Motor neuron (in vitro differentiated cells): ENCODE data around the gene SLC9A5. TPM values are rescaled to one million over a fixed set of nuclear protein-coding genes. Genes with fewer than 3 reads are reported as not detected.

Experiments used
- ATAC-seq, 8 experiments: fragments of 200-7000 bp; cut with Tn5 transposase; replicated peaks in 6 of 8; 2 replicates each; pipeline ENCODE4 v1.8.0; 2021; ENCODE audit warnings: mild to moderate bottlenecking in 8 of 8, moderate library complexity in 8 of 8
- H3K27ac ChIP-seq, 2 donors: fragments of 250-450 bp; sonication (Bioruptor Pico); 2 replicates each; pipeline ENCODE4 v1.9.0; 2021; ENCODE audit warnings: antibody characterized with exemption in 2 of 2, mild to moderate bottlenecking in 2 of 2, moderate library complexity in 1 of 2
- H3K4me1 ChIP-seq, 2 donors: fragments of 250-450 bp; sonication (Bioruptor Pico); replicated peaks in 1 of 2; 2 replicates each; pipeline ENCODE4 v1.6.1; 2021; ENCODE audit warnings: antibody characterized with exemption in 2 of 2, mild to moderate bottlenecking in 2 of 2, moderate library complexity in 1 of 2
- H3K4me3 ChIP-seq, 5 donors: fragments of 250-450 bp; sonication (Bioruptor Pico); 2 replicates each; pipeline ENCODE4 v1.9.0; 2021; ENCODE audit warnings: antibody characterized with exemption in 5 of 5, mild to moderate bottlenecking in 5 of 5, moderate library complexity in 4 of 5
- WGBS, 10 experiments: fragments of 450-650 bp; shearing (Covaris generic); methylation state at CpG; one replicate each; pipeline ENCODE4 v1.0.0; 2022; 5-methylcytosine and 5-hydroxymethylcytosine counted together
- in situ Hi-C, 9 experiments: fragments of 400-800 bp; cut with MboI; loops; one replicate each; pipeline ENCODE4 v1.15.0; 2021; ENCODE audit warnings: low sequenced_read_pairs in 9 of 9, low pct_unique_long_range_greater_than_20kb in 2 of 9; ENCODE audit not compliant: unreplicated experiment in 9 of 9
- total RNA-seq, 8 experiments: library from RNA; unstranded; fragments of 300-600 nt; gene quantifications; 2 replicates each; pipeline versions ENCODE4 v1.2.3 to v1.2.4, GENCODE V29; 2022

SLC9A5 gene
- total RNA-seq, 8 experiments from 2014 or later, result 0.92 to 2.4 (median 1.4) TPM

- WGBS, 10 experiments, result 86 to 100% (median 94%) methylated on average over 1 to 2 of the region's 2 CpGs; no CpG with 5 or more reads in 2 of the 10 experiments
- in situ Hi-C loops, result no loop called here
- Histone ChIP-seq H3K4me3 (no peak overlapping the region), H3K27ac (no peak overlapping the region), H3K4me1 (no peaks in the 10 kb centered on the region)
- ATAC-seq, result no peak
These were observed 26.5 kb downstream of the SLC9A5 start for GRCh38 chr16:67275321-67275720.

GRCh38 chr16:67277294-67277998 lies 28.7 kb downstream of the SLC9A5 start:
- Histone ChIP-seq H3K4me3 (no peak overlapping the region), H3K4me1 (no peaks in the 10 kb centered on the region), H3K27ac (no peak overlapping the region)
- in situ Hi-C loops, result no loop called here
- peak in 5 of 8 experiments; percentile 29 to 69 (median 48) for ATAC-seq
- WGBS, 10 experiments, result 0 to 100% (median 73%) methylated on average over 1 to 3 of the region's 4 CpGs; no CpG with 5 or more reads in 5 of the 10 experiments

- Histone ChIP-seq H3K4me3 (peak overlapping the region in 3 of 5 donors; percentile 29 to 42 (median 34)), H3K4me1 (no peaks in the 10 kb centered on the region), H3K27ac (no peak overlapping the region)
- peak in 2 of 8 experiments; percentile 5 to 12 for ATAC-seq
- 17 to 77% (median 40%) methylated on average over 1 to 5 of the region's 13 CpGs; no CpG with 5 or more reads in 7 of the 10 experiments for WGBS, 10 experiments
- in situ Hi-C loops, result no loop called here
These were observed 29.4 kb downstream of the SLC9A5 start for GRCh38 chr16:67277999-67278772.

- in situ Hi-C loops, result no loop called here
- Histone ChIP-seq H3K4me1 (no peaks in the 10 kb centered on the region), H3K4me3 (peak overlapping the region; percentile 19 to 42 (median 29)), H3K27ac (no peak overlapping the region)
- ATAC-seq, result peak; percentile 19 to 70 (median 42)
- WGBS, 10 experiments, result no CpG with 5 or more reads among the region's 42 CpGs
These were observed 30.1 kb downstream of the SLC9A5 start for GRCh38 chr16:67278773-67279295.

- in situ Hi-C loops, result no loop called here
- Histone ChIP-seq H3K27ac (no peak within 1 kb of the TSS), H3K4me3 (peak within 1 kb of the TSS; percentile 19 to 42 (median 29)), H3K4me1 (no peaks in the 10 kb centered on the region)
- ATAC-seq, result peak; percentile 79 to 99 (median 88)
- 92 to 96% methylated on average over 5 to 8 of the region's 83 CpGs; no CpG with 5 or more reads in 8 of the 10 experiments for WGBS, 10 experiments
These were observed 30.7 kb downstream of the SLC9A5 start, which contains the start of gene PLEKHG4 for GRCh38 chr16:67279296-67280089. Gene PLEKHG4 (plus strand): TSS chr16:67279532. CDS start chr16:67280045, 513 bp downstream.

GRCh38 chr16:67280090-67281015 lies 31.6 kb downstream of the SLC9A5 start:
- in situ Hi-C loops, result no loop called here
- H3K4me3 ChIP-seq, result peak overlapping the region in 1 of 5 donors; percentile 42
- H3K4me1 ChIP-seq, result no peaks in the 10 kb centered on the region
- ATAC-seq, result no peak
- WGBS, 10 experiments, result 80 to 100% (median 98%) methylated on average over 1 to 5 of the region's 15 CpGs; no CpG with 5 or more reads in 4 of the 10 experiments
- H3K27ac ChIP-seq, result no peak overlapping the region

GRCh38 chr16:67281536-67282446 lies 33.0 kb downstream of the SLC9A5 start:
- Histone ChIP-seq H3K4me1 (no peaks in the 10 kb centered on the region), H3K4me3 (no peak overlapping the region), H3K27ac (no peak overlapping the region)
- WGBS, 10 experiments, result 83 to 100% (median 86%) methylated on average over 3 to 7 of the region's 14 CpGs; no CpG with 5 or more reads in 6 of the 10 experiments
- ATAC-seq, result no peak
- in situ Hi-C loops, result no loop called here

- ATAC-seq, result no peak
- no peak overlapping the region for H3K4me3 ChIP-seq
- WGBS, 10 experiments, result 84 to 94% methylated on average over 3 to 7 of the region's 10 CpGs; no CpG with 5 or more reads in 8 of the 10 experiments
- H3K4me1 ChIP-seq, result no peaks in the 10 kb centered on the region
- no peak overlapping the region for H3K27ac ChIP-seq
- in situ Hi-C loops, result no loop called here
These were observed 33.6 kb downstream of the SLC9A5 start for GRCh38 chr16:67282447-67282805.

- in situ Hi-C loops, result no loop called here
- Histone ChIP-seq H3K4me3 (no peak overlapping the region), H3K4me1 (no peaks in the 10 kb centered on the region), H3K27ac (no peak overlapping the region)
- ATAC-seq, result peak in 1 of 8 experiments; percentile 31
- 80 to 100% (median 85%) methylated on average over 1 to 7 of the region's 7 CpGs; no CpG with 5 or more reads in 2 of the 10 experiments for WGBS, 10 experiments
These were observed 34.5 kb downstream of the SLC9A5 start for GRCh38 chr16:67283039-67283825.

GRCh38 chr16:67283826-67284555 lies 35.2 kb downstream of the SLC9A5 start:
- WGBS, 10 experiments, result 67 to 100% (median 92%) methylated on average over 1 to 19 of the region's 21 CpGs
- Histone ChIP-seq H3K4me1 (no peaks in the 10 kb centered on the region), H3K4me3 (no peak overlapping the region), H3K27ac (no peak overlapping the region)
- in situ Hi-C loops, result no loop called here
- no peak for ATAC-seq
